Effector memory CD4-positive, alpha-beta T cell (primary cell): ENCODE results near the gene PIEZO1.
A peak's percentile ranks its signal among the peaks of the same experiment; 100 is the strongest.

Source experiments
- DNase-seq, 3 donors: peaks; one replicate each; pipeline ENCODE4 v3.0.0-alpha.2; 2020
- H3K27ac ChIP-seq: 2 replicates; pipeline ENCODE4 v1.7.0; 2013; ENCODE audit warnings: mild to moderate bottlenecking, low read length, moderate library complexity; ENCODE audit not compliant: insufficient read depth, poor library complexity, severe bottlenecking
- H3K27me3 ChIP-seq: replicated peaks from 2 replicates; pipeline ENCODE4 v1.7.0; 2013; ENCODE audit warnings: mild to moderate bottlenecking, low read length; ENCODE audit not compliant: insufficient read depth, control insufficient read depth, poor library complexity, severe bottlenecking
- H3K36me3 ChIP-seq: 2 replicates; pipeline ENCODE4 v1.7.0; 2013; ENCODE audit warnings: mild to moderate bottlenecking, low read length, moderate library complexity; ENCODE audit not compliant: control insufficient read depth, insufficient read depth
- H3K4me1 ChIP-seq: 2 replicates; pipeline ENCODE4 v1.7.0; 2013; ENCODE audit warnings: low read length, mild to moderate bottlenecking; ENCODE audit not compliant: control insufficient read depth, insufficient read depth, poor library complexity, severe bottlenecking
- H3K4me3 ChIP-seq: 2 replicates; pipeline ENCODE4 v1.7.0; 2013; ENCODE audit warnings: low read length, low read depth, mild to moderate bottlenecking; ENCODE audit not compliant: insufficient read depth, poor library complexity, severe bottlenecking
- H3K9me3 ChIP-seq: 2 replicates; pipeline ENCODE4 v1.7.0; 2013; ENCODE audit warnings: mild to moderate bottlenecking, low read length, moderate library complexity; ENCODE audit not compliant: control insufficient read depth

Gene PIEZO1

GRCh38 chr16:88810912-88811768 is 26.1 kb upstream of the PIEZO1 start:
- peaks cover 18% of the 10 kb centered on the region for H3K4me1 ChIP-seq
- no peaks in the 10 kb centered on the region for H3K27me3 ChIP-seq
- H3K36me3 ChIP-seq, result peaks cover 14% of the 10 kb centered on the region
- peak overlapping the region; percentile 94 for H3K4me3 ChIP-seq
- peak overlapping the region; percentile 77 for H3K27ac ChIP-seq
- no peaks in the 10 kb centered on the region for H3K9me3 ChIP-seq
- peak; percentile 37 to 52 (median 39) for DNase-seq

DNA sequence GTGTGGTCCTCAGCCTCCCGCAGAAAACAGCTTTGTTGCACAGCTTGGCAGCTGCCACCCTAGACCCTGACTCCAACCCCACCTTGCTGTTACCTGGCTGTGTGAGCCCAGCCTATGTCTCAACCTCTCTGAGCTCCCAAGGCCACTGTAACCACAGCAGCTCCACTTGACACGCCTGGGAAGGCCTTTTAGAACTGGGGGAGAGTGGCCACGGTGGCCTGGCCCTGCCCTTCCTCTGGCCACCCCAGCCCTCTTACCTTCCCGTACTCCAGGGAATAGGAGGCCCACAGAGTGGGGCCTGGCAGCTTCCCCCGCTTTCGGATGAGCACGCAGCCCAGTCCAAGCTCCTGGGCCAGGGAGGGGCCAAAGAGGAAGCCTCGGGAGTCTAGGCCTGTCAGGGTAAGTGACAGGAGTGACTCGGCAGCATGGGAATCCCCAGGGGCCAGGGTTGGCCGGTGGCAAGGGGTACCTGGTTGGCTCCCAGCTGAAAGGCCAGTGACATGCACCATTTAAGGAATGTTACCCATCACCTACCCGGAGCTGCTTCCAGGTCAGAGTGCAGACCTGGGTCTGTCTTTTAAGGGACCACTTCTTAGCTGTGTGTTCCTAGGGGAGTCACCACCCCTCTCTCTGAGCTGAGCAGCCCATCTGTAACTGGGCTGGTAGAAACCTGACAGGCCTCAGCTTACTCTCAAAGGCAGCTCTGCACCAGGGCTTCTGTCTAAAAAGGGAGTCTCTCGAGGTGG is 25.3 kb upstream of the PIEZO1 start:
- no peaks in the 10 kb centered on the region for H3K27me3 ChIP-seq
- peaks cover 14% of the 10 kb centered on the region for H3K36me3 ChIP-seq
- no peak for DNase-seq
- H3K9me3 ChIP-seq, result no peaks in the 10 kb centered on the region
- peak overlapping the region; percentile 77 for H3K27ac ChIP-seq
- peaks cover 20% of the 10 kb centered on the region for H3K4me1 ChIP-seq
- peak overlapping the region; percentile 94 for H3K4me3 ChIP-seq

- H3K27me3 ChIP-seq, result no peaks in the 10 kb centered on the region
- no peak overlapping the region for H3K4me3 ChIP-seq
- H3K27ac ChIP-seq, result no peak overlapping the region
- DNase-seq, result no peak
- no peaks in the 10 kb centered on the region for H3K9me3 ChIP-seq
- peaks cover 14% of the 10 kb centered on the region for H3K36me3 ChIP-seq
- H3K4me1 ChIP-seq, result peaks cover 22% of the 10 kb centered on the region
Observed at GRCh38 chr16:88809676-88810165, 24.7 kb upstream of the PIEZO1 start.

- no peak overlapping the region for H3K27ac ChIP-seq
- peaks cover 14% of the 10 kb centered on the region for H3K36me3 ChIP-seq
- H3K27me3 ChIP-seq, result peaks cover 2% of the 10 kb centered on the region
- no peak for DNase-seq
- H3K4me3 ChIP-seq, result no peak overlapping the region
- H3K4me1 ChIP-seq, result peaks cover 27% of the 10 kb centered on the region
- H3K9me3 ChIP-seq, result no peaks in the 10 kb centered on the region
Observed at GRCh38 chr16:88809068-88809675, 24.2 kb upstream of the PIEZO1 start.

- Histone ChIP-seq H3K27ac (no peak overlapping the region), H3K27me3 (peaks cover 3% of the 10 kb centered on the region), H3K9me3 (no peaks in the 10 kb centered on the region), H3K4me1 (peaks cover 30% of the 10 kb centered on the region), H3K36me3 (peaks cover 14% of the 10 kb centered on the region), H3K4me3 (no peak overlapping the region)
- no peak for DNase-seq
Observed at GRCh38 chr16:88807626-88808453, 22.8 kb upstream of the PIEZO1 start.

DNA sequence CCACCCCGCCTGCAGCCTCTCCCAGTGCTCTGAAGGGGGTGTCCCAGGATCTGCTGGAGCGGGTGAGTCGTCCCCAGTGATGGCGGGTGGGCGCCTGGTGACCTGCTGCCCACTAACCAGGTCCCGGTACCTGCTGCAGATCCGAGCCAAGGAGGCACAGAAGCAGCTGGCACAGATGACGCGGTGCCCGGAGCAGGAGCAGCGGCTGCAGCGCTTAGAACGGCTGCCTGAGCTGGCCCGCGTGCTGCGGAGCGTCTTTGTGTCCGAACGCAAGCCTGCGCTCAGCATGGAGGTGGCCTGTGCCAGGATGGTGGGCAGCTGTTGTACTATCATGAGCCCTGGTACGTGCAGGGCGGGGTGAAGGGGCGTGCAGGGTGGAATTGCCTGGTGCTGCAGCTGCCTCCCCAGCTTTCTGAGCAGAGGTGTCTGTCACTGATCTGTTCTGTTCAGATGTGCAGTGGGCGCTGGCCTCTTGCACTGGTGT is 22.2 kb upstream of the PIEZO1 start:
- Histone ChIP-seq H3K4me1 (peaks cover 30% of the 10 kb centered on the region), H3K36me3 (peaks cover 14% of the 10 kb centered on the region), H3K27ac (no peak overlapping the region)

DNA sequence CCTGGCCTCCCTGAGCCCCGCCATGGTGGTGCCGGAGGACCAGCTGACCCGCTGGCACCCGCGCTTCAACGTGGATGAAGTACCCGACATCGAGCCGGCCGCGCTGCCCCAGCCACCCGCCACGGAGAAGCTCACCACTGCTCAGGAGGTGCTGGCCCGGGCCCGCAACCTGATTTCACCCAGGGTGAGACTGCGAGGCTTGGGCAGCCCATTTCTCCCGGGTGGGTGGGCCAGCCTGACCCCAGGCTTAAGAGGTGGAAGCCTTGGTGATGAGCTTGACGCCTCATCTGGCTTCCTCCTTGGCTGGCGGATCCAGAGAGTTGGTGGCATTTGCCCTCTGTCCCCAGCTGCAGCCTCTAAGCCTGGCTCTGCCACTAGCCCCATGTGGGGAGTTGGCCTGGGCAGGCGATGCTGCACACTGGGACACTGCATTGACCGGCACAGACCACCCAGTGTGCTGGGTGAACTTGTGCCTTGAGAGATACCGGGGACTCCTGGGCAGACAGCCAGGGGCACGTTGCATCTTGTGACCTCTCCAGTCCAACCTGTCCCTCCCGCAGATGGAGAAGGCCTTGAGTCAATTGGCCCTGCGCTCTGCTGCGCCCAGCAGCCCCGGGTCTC is 21.6 kb upstream of the PIEZO1 start:
- no peak overlapping the region for H3K27ac ChIP-seq
- peaks cover 14% of the 10 kb centered on the region for H3K36me3 ChIP-seq
- peaks cover 35% of the 10 kb centered on the region for H3K4me1 ChIP-seq
- H3K9me3 ChIP-seq, result no peaks in the 10 kb centered on the region
- H3K27me3 ChIP-seq, result peaks cover 3% of the 10 kb centered on the region
- no peak overlapping the region for H3K4me3 ChIP-seq
- DNase-seq, result no peak

More for the DNA sequence above, 22.2 kb upstream of the PIEZO1 start:
- Histone ChIP-seq H3K27me3 (peaks cover 3% of the 10 kb centered on the region), H3K4me3 (no peak overlapping the region), H3K9me3 (no peaks in the 10 kb centered on the region)
- no peak for DNase-seq

GRCh38 chr16:88805887-88806393 is 20.9 kb upstream of the PIEZO1 start:
- no peak for DNase-seq
- Histone ChIP-seq H3K4me1 (peaks cover 29% of the 10 kb centered on the region), H3K4me3 (no peak overlapping the region), H3K9me3 (no peaks in the 10 kb centered on the region), H3K27me3 (peaks cover 3% of the 10 kb centered on the region), H3K36me3 (peaks cover 14% of the 10 kb centered on the region), H3K27ac (no peak overlapping the region)

GRCh38 chr16:88805340-88805715 is 20.3 kb upstream of the PIEZO1 start:
- peaks cover 3% of the 10 kb centered on the region for H3K27me3 ChIP-seq
- H3K9me3 ChIP-seq, result no peaks in the 10 kb centered on the region
- H3K27ac ChIP-seq, result no peak overlapping the region
- H3K4me1 ChIP-seq, result peaks cover 23% of the 10 kb centered on the region
- no peak overlapping the region for H3K4me3 ChIP-seq
- DNase-seq, result no peak
- peaks cover 14% of the 10 kb centered on the region for H3K36me3 ChIP-seq
